Astrocyte of the spinal cord (primary cell): ENCODE results near the gene CDK5RAP2.

ENCODE experiments used
- DNase-seq: peaks from one replicate; pipeline ENCODE4 v3.0.0; 2011; ENCODE audit warnings: low read depth, low spot score
- H3K4me3 ChIP-seq: 2 replicates; pipeline ENCODE4 v1.5.1; 2011; ENCODE audit warnings: low read depth, mild to moderate bottlenecking, low read length, moderate library complexity
- in situ Hi-C: cut with HindIII; loops from 2 replicates; pipeline ENCODE4 v1.10.0; 2017; ENCODE audit warnings: low sequenced_read_pairs
- TF ChIP-seq, protein P1 (sequence below): IDR thresholded peaks from 2 replicates; pipeline ENCODE4 v1.5.1; 2012; ENCODE audit warnings: low read depth, mild to moderate bottlenecking, low read length, inconsistent platforms

The CDK5RAP2 gene

DNA sequence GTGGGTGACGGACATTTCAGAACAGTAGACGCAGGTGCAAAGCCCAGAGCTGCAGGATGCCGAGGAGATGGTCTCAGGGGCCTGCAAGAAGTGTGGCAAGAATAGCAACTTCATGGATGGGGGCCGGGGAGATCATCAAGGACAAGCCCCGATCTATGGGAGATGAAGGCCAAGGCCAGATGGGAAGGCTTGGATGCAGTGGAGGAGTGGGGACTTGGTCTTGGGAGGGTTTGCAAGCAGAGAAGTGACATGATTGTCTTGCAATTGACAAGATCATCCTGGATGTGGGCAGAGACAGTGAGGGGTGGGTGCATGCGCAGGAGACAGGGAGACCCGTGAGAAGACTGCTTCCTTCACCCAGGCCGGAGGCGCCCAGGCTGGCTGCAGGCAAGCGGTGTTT is 198.1 kb downstream of the CDK5RAP2 start:
- H3K4me3 ChIP-seq, result no peak overlapping the region
- no peak for DNase-seq
- TF ChIP-seq, protein P1, sequence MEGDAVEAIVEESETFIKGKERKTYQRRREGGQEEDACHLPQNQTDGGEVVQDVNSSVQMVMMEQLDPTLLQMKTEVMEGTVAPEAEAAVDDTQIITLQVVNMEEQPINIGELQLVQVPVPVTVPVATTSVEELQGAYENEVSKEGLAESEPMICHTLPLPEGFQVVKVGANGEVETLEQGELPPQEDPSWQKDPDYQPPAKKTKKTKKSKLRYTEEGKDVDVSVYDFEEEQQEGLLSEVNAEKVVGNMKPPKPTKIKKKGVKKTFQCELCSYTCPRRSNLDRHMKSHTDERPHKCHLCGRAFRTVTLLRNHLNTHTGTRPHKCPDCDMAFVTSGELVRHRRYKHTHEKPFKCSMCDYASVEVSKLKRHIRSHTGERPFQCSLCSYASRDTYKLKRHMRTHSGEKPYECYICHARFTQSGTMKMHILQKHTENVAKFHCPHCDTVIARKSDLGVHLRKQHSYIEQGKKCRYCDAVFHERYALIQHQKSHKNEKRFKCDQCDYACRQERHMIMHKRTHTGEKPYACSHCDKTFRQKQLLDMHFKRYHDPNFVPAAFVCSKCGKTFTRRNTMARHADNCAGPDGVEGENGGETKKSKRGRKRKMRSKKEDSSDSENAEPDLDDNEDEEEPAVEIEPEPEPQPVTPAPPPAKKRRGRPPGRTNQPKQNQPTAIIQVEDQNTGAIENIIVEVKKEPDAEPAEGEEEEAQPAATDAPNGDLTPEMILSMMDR, result no peak
- in situ Hi-C loops, result no loop called here

DNA sequence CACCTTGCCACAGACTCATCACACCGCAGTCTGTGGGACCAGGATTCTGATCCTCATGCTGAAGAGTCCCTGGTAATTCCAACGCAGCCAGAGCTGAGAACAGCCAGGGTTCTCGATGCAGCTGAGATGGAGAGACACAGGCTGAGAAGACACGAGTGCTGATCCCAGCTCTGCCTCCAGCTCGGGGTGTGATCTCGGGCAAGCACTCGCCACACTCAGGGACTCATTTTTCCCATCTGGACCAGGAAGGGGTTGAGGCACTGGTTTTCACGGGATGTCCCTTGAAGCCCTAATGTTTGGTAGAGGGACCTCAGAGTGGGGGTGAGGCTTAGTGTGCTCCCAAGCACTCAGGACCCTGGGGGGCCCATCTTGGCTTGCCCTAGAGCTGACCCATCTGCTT is 200.4 kb downstream of the CDK5RAP2 start:
- no peak for DNase-seq
- in situ Hi-C loops, result no loop called here
- TF ChIP-seq, protein P1, result no peak
- H3K4me3 ChIP-seq, result no peak overlapping the region

DNA sequence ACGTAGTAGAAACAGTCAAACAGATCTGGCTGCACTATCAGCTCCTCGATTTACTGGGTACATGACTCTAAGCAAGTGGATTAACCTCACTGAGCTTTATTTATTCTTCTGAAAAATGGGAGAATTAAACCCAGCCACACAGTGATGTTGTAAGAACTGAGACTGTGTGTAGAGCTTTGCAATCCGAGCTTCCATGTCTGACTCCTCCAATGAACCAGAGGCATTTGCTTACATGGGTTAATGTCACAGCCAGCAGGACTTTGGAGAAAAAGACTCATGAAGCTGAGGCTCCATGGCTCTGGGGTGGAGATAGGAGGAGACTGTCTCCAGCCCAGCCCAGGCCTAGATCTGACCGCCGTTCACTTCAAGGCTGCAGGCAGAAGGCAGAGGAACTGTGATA is 201.3 kb downstream of the CDK5RAP2 start:
- no peak for DNase-seq
- in situ Hi-C loops, result no loop called here
- TF ChIP-seq, protein P1, result no peak
- no peak overlapping the region for H3K4me3 ChIP-seq

DNA sequence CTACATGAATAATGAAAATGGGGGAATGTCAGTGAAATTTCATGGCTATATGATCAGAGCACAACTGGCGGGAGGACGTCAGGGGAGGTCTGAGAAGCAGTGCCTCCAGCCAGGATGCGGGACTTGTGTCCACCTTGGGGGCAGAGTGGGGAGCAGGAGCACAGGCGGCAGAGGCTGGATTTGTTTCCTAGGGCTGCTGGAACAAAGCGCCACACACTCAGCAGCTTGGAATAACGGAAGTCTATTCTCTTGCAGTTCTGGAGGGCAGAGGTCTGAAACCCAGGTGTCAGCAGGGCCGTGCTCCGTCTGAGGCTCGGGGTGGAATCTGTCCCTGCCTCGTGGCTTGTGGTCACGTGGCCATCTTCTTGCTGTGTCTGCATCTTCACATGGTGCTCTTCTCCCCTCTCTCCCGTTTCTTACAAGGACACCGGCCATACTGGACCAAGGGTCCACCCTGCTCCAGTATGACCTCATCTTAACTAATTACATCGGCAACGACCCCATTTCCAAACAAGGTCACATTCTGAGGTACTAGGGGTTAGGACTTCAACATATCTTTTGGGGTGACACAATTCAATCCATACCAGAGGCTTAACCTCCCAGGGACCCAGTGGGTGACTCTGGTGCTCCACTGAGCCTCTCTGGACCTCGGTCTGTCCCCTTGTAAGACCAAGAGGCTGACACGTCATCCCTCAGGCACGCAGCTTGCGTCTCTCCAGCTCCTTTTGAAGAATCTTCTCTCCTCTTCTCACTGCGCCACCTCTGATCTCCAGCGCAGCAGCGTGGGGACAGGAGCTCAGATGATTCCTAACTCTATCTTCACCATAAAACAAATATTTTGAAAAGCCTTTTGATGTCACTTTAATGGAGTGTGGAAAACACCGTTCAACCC is 202.5 kb downstream of the CDK5RAP2 start:
- no peak overlapping the region for H3K4me3 ChIP-seq
- DNase-seq, result no peak
- in situ Hi-C loops, result no loop called here
- TF ChIP-seq, protein P1, result no peak

DNA sequence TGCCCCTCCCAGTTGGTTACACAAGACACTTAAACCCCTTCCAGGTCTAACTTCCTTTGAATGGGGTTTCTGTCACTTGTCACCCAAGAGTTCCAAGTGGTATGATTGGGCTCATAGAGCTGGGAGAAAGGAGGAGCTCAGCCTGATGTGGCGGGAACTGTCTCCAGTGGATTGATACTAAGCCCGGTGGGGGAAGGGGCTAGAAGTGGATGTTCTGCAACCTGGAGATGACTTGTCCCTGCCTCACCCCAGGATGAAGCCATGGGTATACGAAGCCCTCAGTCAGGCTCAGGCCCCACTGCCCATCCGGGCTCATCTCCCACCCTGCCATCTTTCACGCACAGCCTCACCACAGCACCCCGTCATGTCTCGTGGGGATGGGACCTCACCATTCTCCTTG is 203.9 kb downstream of the CDK5RAP2 start:
- no peak for DNase-seq
- TF ChIP-seq, protein P1, result no peak
- H3K4me3 ChIP-seq, result no peak overlapping the region
- in situ Hi-C loops, result no loop called here

DNA sequence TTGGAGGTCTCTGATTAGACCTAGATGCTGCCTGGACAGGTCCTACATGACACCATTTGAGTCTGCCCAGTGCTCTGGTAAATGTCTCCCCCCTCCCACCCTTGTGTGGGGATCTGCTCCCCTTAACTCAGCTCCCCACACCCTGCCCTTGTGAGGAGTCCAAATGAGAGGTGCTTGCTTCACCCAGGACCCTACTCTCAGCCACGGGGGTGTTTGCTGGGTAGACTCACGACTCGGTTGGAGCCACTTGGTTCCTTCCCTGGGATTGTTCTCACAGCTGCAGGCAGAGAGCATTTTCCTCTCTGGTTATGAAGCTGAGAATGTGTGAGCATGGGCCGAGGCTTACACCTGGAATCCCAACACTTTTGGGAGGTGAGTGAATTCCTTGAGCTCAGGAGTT is 204.7 kb downstream of the CDK5RAP2 start:
- TF ChIP-seq, protein P1, result no peak
- H3K4me3 ChIP-seq, result no peak overlapping the region
- in situ Hi-C loops, result no loop called here
- no peak for DNase-seq
